Neuronal stem cell (in vitro differentiated cells): ENCODE data around the gene METTL26.
A peak's percentile ranks its signal among the peaks of the same experiment; 100 is the strongest.

Source experiments
- DNase-seq: peaks from one replicate; pipeline ENCODE4 v3.0.0-alpha.2; 2013; ENCODE audit warnings: low spot score
- H2AFZ ChIP-seq: one replicate; pipeline ENCODE4 v1.6.1; 2013; ENCODE audit warnings: mild to moderate bottlenecking, low read length, inconsistent platforms
- H2AK5ac ChIP-seq: 2 replicates; pipeline ENCODE4 v1.6.1; 2013; ENCODE audit warnings: low read depth, mild to moderate bottlenecking, inconsistent platforms, low read length, moderate library complexity, mixed read lengths
- H2BK120ac ChIP-seq: 2 replicates; pipeline ENCODE4 v1.6.1; 2013; ENCODE audit warnings: low read depth, mild to moderate bottlenecking, inconsistent platforms, low read length, moderate library complexity, mixed read lengths
- H2BK12ac ChIP-seq: one replicate; pipeline ENCODE4 v1.6.1; 2013; ENCODE audit warnings: low read length, inconsistent platforms
- H2BK15ac ChIP-seq: 2 replicates; pipeline ENCODE4 v1.6.1; 2013; ENCODE audit warnings: mild to moderate bottlenecking, low read length, inconsistent platforms, mixed read lengths
- H2BK5ac ChIP-seq: one replicate; pipeline ENCODE4 v1.6.1; 2013; ENCODE audit warnings: inconsistent platforms, mild to moderate bottlenecking, low read length, moderate library complexity
- H3K14ac ChIP-seq: one replicate; pipeline ENCODE4 v1.6.1; 2013; ENCODE audit warnings: low read length, inconsistent platforms
- H3K18ac ChIP-seq: 2 replicates; pipeline ENCODE4 v1.6.1; 2013; ENCODE audit warnings: low read length, inconsistent platforms
- H3K23ac ChIP-seq: 2 replicates; pipeline ENCODE4 v1.6.1; 2013; ENCODE audit warnings: low read depth, mild to moderate bottlenecking, mixed read lengths, low read length, inconsistent platforms; ENCODE audit not compliant: poor library complexity
- H3K27ac ChIP-seq: replicated peaks from 3 replicates; pipeline ENCODE4 v1.5.1; 2013; ENCODE audit warnings: low read length, inconsistent platforms
- H3K27me3 ChIP-seq, 3 experiments: 2 replicates each; pipeline ENCODE4 v1.6.1; 2013; ENCODE audit warnings: low read length in 3 of 3, mild to moderate bottlenecking in 2 of 3, inconsistent platforms in 1 of 3, low read depth in 1 of 3, mixed read lengths in 1 of 3, moderate library complexity in 1 of 3; ENCODE audit not compliant: control insufficient read depth in 3 of 3, insufficient read depth in 3 of 3
- H3K36me3 ChIP-seq, 2 donors: replicated peaks in 1 of 2; 2 replicates each; pipeline ENCODE4 v1.6.1; 2013; ENCODE audit warnings: low read length in 2 of 2; ENCODE audit not compliant: control insufficient read depth in 2 of 2, insufficient read depth in 2 of 2
- H3K4ac ChIP-seq: 2 replicates; pipeline ENCODE4 v1.6.1; 2013; ENCODE audit warnings: inconsistent platforms, mild to moderate bottlenecking, low read length, moderate library complexity
- H3K4me1 ChIP-seq, 2 donors: 1 replicate in 1 of 2; 2 replicates in 1 of 2; pipeline ENCODE4 v1.6.1; 2013; ENCODE audit warnings: low read length in 2 of 2, low read depth in 1 of 2; ENCODE audit not compliant: control insufficient read depth in 2 of 2, insufficient read depth in 1 of 2
- H3K4me2 ChIP-seq: one replicate; pipeline ENCODE4 v1.6.1; 2013; ENCODE audit warnings: mild to moderate bottlenecking, low read length, inconsistent platforms; ENCODE audit not compliant: insufficient read depth, poor library complexity, severe bottlenecking
- H3K4me3 ChIP-seq, 2 donors: 2 replicates each; pipeline ENCODE4 v1.5.1; 2013; ENCODE audit warnings: low read length in 2 of 2, mild to moderate bottlenecking in 2 of 2, inconsistent platforms in 1 of 2, moderate library complexity in 1 of 2
- H3K79me1 ChIP-seq: one replicate; pipeline ENCODE4 v1.6.1; 2013; ENCODE audit warnings: low read depth, mild to moderate bottlenecking, inconsistent platforms, low read length, moderate library complexity
- H3K9ac ChIP-seq: one replicate; pipeline ENCODE4 v1.6.1; 2013; ENCODE audit warnings: mild to moderate bottlenecking, low read depth, low read length, inconsistent platforms; ENCODE audit not compliant: poor library complexity
- H3K9me3 ChIP-seq, 2 donors: replicated peaks in 1 of 2; 2 replicates each; pipeline versions ENCODE3 to v1.6.1; 2013; ENCODE audit warnings: low read length in 2 of 2, mild to moderate bottlenecking in 2 of 2, inconsistent platforms in 1 of 2, low read depth in 1 of 2, mixed read lengths in 1 of 2, moderate library complexity in 1 of 2; ENCODE audit not compliant: control insufficient read depth in 2 of 2, insufficient read depth in 1 of 2
- H4K8ac ChIP-seq: one replicate; pipeline ENCODE4 v1.6.1; 2013; ENCODE audit warnings: low read depth, mild to moderate bottlenecking, inconsistent platforms, low read length, moderate library complexity
- H4K91ac ChIP-seq: one replicate; pipeline ENCODE4 v1.6.1; 2013; ENCODE audit warnings: low read length, low read depth, mild to moderate bottlenecking, inconsistent platforms; ENCODE audit not compliant: poor library complexity
- WGBS, 2 donors: extraction: QIAGEN DNeasy Blood & Tissue Kit; methylation state at CpG; one replicate each; pipeline ENCODE4 v1.1.7; 2013; ENCODE audit warnings: missing lambda C conversion rate in 2 of 2, mixed read lengths in 1 of 2; ENCODE audit not compliant: insufficient read length in 2 of 2, insufficient replicate concordance in 1 of 2; ENCODE audit errors: extremely low coverage in 2 of 2; 5-methylcytosine and 5-hydroxymethylcytosine counted together

The METTL26 gene

DNA sequence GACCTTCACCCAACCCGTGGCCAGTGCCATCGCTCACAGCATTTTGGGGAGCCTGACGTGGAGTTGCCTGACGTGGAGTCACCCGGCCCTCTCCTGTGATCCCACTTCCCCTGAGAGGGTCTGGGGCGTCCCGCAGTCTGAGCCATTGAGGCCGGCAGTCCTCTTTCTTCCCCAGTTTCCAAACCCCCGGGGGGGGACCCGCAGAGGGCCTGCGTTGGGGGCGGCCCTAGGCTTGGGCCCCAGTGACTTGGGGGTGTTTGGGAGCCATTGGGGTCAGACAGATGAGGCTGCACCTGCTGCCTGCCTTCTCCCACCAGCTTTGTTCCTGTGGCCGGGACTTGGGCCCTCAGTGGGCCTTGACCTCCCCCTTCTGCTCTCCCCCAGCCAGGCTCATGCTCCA lies 33.6 kb upstream of the METTL26 start:
- Histone ChIP-seq H2AFZ (no peak overlapping the region), H3K9me3 (no peaks in the 10 kb centered on the region), H3K9ac (no peak overlapping the region), H3K18ac (no peak overlapping the region), H3K79me1 (peaks cover 28% of the 10 kb centered on the region), H4K8ac (no peak overlapping the region), H3K4me3 (peak overlapping the region; percentile 41 to 92), H2AK5ac (no peak overlapping the region), H3K36me3 (peaks cover 37 to 56% of the 10 kb centered on the region in 2 donors), H3K4ac (no peak overlapping the region), H3K4me1 (peaks cover 2 to 6% of the 10 kb centered on the region in 2 donors), H3K23ac (peak overlapping the region; percentile 73), H3K27me3 (peaks cover 0 to under 1% (median 0%) of the 10 kb centered on the region in 3 experiments), H3K14ac (no peak overlapping the region), H3K4me2 (no peak overlapping the region), H3K27ac (no peak overlapping the region), H2BK120ac (no peak overlapping the region), H4K91ac (no peak overlapping the region), H2BK15ac (no peak overlapping the region), H2BK5ac (no peak overlapping the region), H2BK12ac (no peak overlapping the region)
- no CpG with 5 or more reads among the region's 13 CpGs for WGBS, 2 donors
- DNase-seq = no peak

GRCh38 chr16:668519-669171 lies 32.5 kb upstream of the METTL26 start:
- no peak overlapping the region for H2BK12ac ChIP-seq
- H2BK5ac ChIP-seq = peak overlapping the region; percentile 53
- no peaks in the 10 kb centered on the region for H3K27me3 ChIP-seq
- peaks cover 2 to 6% of the 10 kb centered on the region in 2 donors for H3K4me1 ChIP-seq
- H3K4me3 ChIP-seq = peak overlapping the region; percentile 89 to 92
- DNase-seq = no peak
- H3K79me1 ChIP-seq = peaks cover 28% of the 10 kb centered on the region
- H3K23ac ChIP-seq = peak overlapping the region; percentile 98
- no peak overlapping the region for H4K91ac ChIP-seq
- H2AK5ac ChIP-seq = peak overlapping the region; percentile 75
- peak overlapping the region; percentile 76 for H2AFZ ChIP-seq
- peak overlapping the region; percentile 65 for H4K8ac ChIP-seq
- peak overlapping the region; percentile 95 for H3K18ac ChIP-seq
- H2BK120ac ChIP-seq = no peak overlapping the region
- H3K14ac ChIP-seq = peak overlapping the region; percentile 21
- H3K9me3 ChIP-seq = no peaks in the 10 kb centered on the region
- peak overlapping the region; percentile 95 for H3K9ac ChIP-seq
- H2BK15ac ChIP-seq = no peak overlapping the region
- H3K27ac ChIP-seq = no peak overlapping the region
- peak overlapping the region; percentile 66 for H3K4ac ChIP-seq
- peak overlapping the region; percentile 96 for H3K4me2 ChIP-seq
- H3K36me3 ChIP-seq = peaks cover 37 to 46% of the 10 kb centered on the region in 2 donors
- WGBS, 2 donors = no CpG with 5 or more reads among the region's 50 CpGs

- DNase-seq = peak; percentile 89
These were observed 31.8 kb upstream of the METTL26 start, which contains the start of gene RHOT2 for GRCh38 chr16:667780-668518. Gene RHOT2 (plus strand): TSS chr16:668132. CDS start chr16:668200, 68 bp downstream.

More at GRCh38 chr16:667780-668518, 31.8 kb upstream of the METTL26 start, which contains the start of gene RHOT2:
- peak within 1 kb of the TSS; percentile 66 for H3K4ac ChIP-seq
- peak within 1 kb of the TSS; percentile 53 for H2BK5ac ChIP-seq
- WGBS, 2 donors = no CpG with 5 or more reads among the region's 78 CpGs
- peak within 1 kb of the TSS; percentile 80 for H2BK12ac ChIP-seq
- H3K23ac ChIP-seq = peak within 1 kb of the TSS; percentile 98
- H2AK5ac ChIP-seq = peak within 1 kb of the TSS; percentile 98
- H4K8ac ChIP-seq = peak within 1 kb of the TSS; percentile 65
- peak within 1 kb of the TSS; percentile 95 for H3K9ac ChIP-seq
- no peaks in the 10 kb centered on the region for H3K9me3 ChIP-seq
- H3K27ac ChIP-seq = no peak within 1 kb of the TSS
- peak within 1 kb of the TSS; percentile 95 for H3K18ac ChIP-seq
- peaks cover 25% of the 10 kb centered on the region for H3K79me1 ChIP-seq
- H3K14ac ChIP-seq = peak within 1 kb of the TSS; percentile 71
- H2BK15ac ChIP-seq = peak within 1 kb of the TSS; percentile 87
- H3K27me3 ChIP-seq = no peaks in the 10 kb centered on the region
- no peak within 1 kb of the TSS for H2BK120ac ChIP-seq
- peaks cover 36 to 40% of the 10 kb centered on the region in 2 donors for H3K36me3 ChIP-seq
- H3K4me1 ChIP-seq = peaks cover 2 to 6% of the 10 kb centered on the region in 2 donors
- H4K91ac ChIP-seq = no peak within 1 kb of the TSS
- peak within 1 kb of the TSS; percentile 96 for H3K4me2 ChIP-seq
- H3K4me3 ChIP-seq = peak within 1 kb of the TSS; percentile 89 to 92
- H2AFZ ChIP-seq = peak within 1 kb of the TSS; percentile 76
